Measurements from ENCODE around the gene CTRL.

Gene CTRL

DNA sequence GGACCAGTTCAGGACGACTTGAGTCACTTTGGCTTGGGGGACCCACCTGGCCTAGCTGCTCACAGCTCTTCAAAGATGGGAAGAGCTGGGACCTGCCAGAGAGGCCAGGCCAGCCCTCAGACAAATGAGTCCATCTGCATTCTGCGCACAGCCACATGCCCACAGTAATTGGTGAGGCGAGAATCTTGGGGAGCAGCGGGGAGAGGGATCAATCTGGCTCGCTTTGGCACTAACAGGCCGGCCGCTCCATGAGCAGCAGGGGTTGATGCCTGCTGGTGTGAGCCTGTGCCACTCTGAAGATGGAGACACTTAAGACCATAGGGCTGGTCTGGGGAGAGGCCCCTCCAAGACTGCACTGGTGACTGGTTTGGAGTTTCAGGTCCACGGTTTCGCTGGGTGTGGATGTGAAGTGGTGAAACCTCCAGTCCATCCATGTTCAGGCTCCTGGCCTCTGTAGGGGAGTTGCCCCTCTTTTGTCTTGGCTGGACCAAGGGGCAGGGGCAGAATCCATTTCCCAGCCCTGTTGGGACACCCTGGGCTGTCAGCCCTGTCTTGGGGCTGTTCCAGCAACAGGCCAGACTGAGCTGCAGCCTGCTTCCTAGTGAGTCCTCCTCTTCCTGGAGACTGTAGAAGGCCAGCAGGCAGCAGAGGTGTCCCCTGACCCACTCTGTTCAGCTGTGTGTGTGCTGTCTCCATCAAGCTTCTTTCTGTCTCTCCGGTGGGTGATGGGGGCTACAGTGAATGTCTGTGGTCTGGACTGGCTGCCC is 7.3 kb downstream of the CTRL start:
- Histone ChIP-seq H3K36me3 (ENCODE audit: low read depth) (peaks cover 19% of the 10 kb centered on the region), H3K4me3 (ENCODE audit: severe bottlenecking) (no peak overlapping the region), H3K27ac (ENCODE audit: poor library complexity, severe bottlenecking) (no peak overlapping the region), H3K4me1 (ENCODE audit: insufficient read depth, poor library complexity, severe bottlenecking) (peaks cover 4% of the 10 kb centered on the region), H3K27me3 (ENCODE audit: insufficient read depth, poor library complexity, severe bottlenecking) (no peaks in the 10 kb centered on the region), H3K9me3 (ENCODE audit: severe bottlenecking) (no peaks in the 10 kb centered on the region)
- TF ChIP-seq, protein P1, sequence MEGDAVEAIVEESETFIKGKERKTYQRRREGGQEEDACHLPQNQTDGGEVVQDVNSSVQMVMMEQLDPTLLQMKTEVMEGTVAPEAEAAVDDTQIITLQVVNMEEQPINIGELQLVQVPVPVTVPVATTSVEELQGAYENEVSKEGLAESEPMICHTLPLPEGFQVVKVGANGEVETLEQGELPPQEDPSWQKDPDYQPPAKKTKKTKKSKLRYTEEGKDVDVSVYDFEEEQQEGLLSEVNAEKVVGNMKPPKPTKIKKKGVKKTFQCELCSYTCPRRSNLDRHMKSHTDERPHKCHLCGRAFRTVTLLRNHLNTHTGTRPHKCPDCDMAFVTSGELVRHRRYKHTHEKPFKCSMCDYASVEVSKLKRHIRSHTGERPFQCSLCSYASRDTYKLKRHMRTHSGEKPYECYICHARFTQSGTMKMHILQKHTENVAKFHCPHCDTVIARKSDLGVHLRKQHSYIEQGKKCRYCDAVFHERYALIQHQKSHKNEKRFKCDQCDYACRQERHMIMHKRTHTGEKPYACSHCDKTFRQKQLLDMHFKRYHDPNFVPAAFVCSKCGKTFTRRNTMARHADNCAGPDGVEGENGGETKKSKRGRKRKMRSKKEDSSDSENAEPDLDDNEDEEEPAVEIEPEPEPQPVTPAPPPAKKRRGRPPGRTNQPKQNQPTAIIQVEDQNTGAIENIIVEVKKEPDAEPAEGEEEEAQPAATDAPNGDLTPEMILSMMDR (IDR thresholded peaks at IDR 0.05; ENCODE audit: poor library complexity, severe bottlenecking) = no peak
- ATAC-seq (ENCODE audit: low read depth) = no peak
- no peak for DNase-seq (ENCODE audit: low spot score)

DNA sequence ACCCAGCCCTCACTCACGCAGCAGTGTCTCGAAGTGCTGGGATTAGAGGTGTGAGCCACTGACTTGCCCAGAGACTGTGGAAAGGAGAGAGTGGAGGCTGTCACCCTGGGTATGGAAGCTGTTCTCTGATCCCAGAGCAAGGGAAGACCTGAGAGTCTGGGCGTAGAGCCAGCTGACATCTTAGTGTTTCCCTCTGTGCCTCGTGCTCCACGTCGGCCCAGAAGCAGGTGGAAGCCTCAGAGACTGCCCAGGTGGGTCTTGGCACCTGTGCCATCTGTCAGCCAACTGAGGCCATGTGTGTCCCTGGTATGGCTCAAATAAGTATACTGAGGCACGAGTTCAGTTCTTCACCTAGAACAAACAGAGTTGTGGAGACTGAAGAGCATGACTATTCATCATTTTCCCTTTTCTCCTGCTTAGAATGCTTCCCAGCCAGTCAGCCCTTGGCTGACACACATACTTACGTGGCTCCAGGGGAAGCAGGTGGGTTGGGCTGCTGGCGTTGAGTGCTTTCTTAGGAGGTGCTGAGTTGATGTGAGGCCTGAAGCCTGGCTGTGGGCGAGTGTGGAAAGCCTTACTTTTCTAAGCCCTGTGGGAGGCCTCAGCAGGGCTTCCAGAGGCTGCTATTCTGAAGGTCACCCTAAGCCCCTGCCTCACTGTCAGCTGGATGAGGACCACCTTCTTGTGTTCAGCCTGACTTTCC is 8.1 kb downstream of the CTRL start:
- no peak for ATAC-seq (ENCODE audit: low read depth)

DNA sequence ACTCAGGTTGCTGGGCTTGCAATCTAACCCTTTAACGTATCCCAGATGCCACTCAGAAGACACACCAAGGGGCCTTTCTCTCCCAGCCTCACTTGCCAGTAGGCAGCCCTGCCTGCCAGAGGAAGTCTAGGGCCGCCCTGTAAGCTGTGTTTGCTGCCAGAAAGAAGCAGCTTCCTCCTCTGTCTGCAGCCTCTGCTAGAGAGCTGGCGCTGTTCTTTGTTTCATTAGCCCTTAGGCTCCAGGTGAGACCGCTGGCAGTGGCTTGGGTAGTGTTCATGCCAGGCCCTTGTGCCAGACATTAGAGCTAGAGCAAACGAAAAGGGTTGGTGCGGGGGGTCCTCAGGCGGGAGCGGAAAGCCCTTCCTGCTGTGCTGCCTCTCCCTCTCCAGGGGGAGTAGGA is 8.9 kb downstream of the CTRL start:
- H3K9me3 ChIP-seq (ENCODE audit: severe bottlenecking) = no peaks in the 10 kb centered on the region
- TF ChIP-seq, protein P1 (IDR thresholded peaks at IDR 0.05; ENCODE audit: poor library complexity, severe bottlenecking) = no peak
- DNase-seq (ENCODE audit: low spot score) (no peak), ATAC-seq (ENCODE audit: low read depth) (no peak)
- H3K4me3 ChIP-seq (ENCODE audit: severe bottlenecking) = no peak overlapping the region
- no peaks in the 10 kb centered on the region for H3K27me3 ChIP-seq (ENCODE audit: insufficient read depth, poor library complexity, severe bottlenecking)
- H3K4me1 ChIP-seq (ENCODE audit: insufficient read depth, poor library complexity, severe bottlenecking) = peaks cover 4% of the 10 kb centered on the region
- H3K27ac ChIP-seq (ENCODE audit: poor library complexity, severe bottlenecking) = no peak overlapping the region
- peaks cover 3% of the 10 kb centered on the region for H3K36me3 ChIP-seq (ENCODE audit: low read depth)

More for the DNA sequence above, 8.1 kb downstream of the CTRL start:
- Histone ChIP-seq H3K9me3 (ENCODE audit: severe bottlenecking) (no peaks in the 10 kb centered on the region), H3K4me1 (ENCODE audit: insufficient read depth, poor library complexity, severe bottlenecking) (peaks cover 4% of the 10 kb centered on the region), H3K27ac (ENCODE audit: poor library complexity, severe bottlenecking) (no peak overlapping the region), H3K4me3 (ENCODE audit: severe bottlenecking) (no peak overlapping the region), H3K36me3 (ENCODE audit: low read depth) (peaks cover 11% of the 10 kb centered on the region), H3K27me3 (ENCODE audit: insufficient read depth, poor library complexity, severe bottlenecking) (no peaks in the 10 kb centered on the region)
- DNase-seq (ENCODE audit: low spot score) = no peak
- TF ChIP-seq, protein P1 (IDR thresholded peaks at IDR 0.05; ENCODE audit: poor library complexity, severe bottlenecking) = no peak

DNA sequence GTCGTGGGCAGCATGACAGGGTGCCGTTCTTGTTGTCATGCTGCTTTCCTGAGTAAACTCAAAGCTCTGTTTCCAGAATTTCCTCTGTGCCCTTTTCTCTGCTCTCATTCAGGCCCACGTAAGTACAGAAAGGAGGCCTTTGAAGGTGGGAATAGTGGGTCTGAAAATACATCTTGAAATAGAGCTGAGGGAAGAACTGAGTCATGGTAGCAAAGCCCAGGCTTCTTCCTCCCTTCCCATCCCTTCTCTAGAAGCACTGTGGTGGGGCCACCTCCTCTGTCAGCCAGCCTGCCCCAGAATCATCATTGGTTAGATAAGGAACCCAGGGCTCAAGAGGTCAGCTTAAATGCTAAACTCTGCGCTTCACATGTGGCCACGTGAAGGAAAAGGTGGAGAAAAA is 9.4 kb downstream of the CTRL start:
- no peaks in the 10 kb centered on the region for H3K36me3 ChIP-seq (ENCODE audit: low read depth)
- TF ChIP-seq, protein P1 (IDR thresholded peaks at IDR 0.05; ENCODE audit: poor library complexity, severe bottlenecking) = no peak
- ATAC-seq (ENCODE audit: low read depth) = no peak

More for the DNA sequence above, 9.4 kb downstream of the CTRL start:
- no peak for DNase-seq (ENCODE audit: low spot score)
- no peaks in the 10 kb centered on the region for H3K9me3 ChIP-seq (ENCODE audit: severe bottlenecking)
- H3K4me1 ChIP-seq (ENCODE audit: insufficient read depth, poor library complexity, severe bottlenecking) = peaks cover 10% of the 10 kb centered on the region
- no peak overlapping the region for H3K27ac ChIP-seq (ENCODE audit: poor library complexity, severe bottlenecking)
- H3K4me3 ChIP-seq (ENCODE audit: severe bottlenecking) = no peak overlapping the region
- no peaks in the 10 kb centered on the region for H3K27me3 ChIP-seq (ENCODE audit: insufficient read depth, poor library complexity, severe bottlenecking)
